ENCODE results near the gene UBE2J2. TPM values are rescaled to one million over a fixed set of nuclear protein-coding genes. Genes with fewer than 3 reads are reported as not detected.

Gene UBE2J2
- total and polyA plus RNA-seq, 2 donors (not counting 3 experiments of a cell fraction or from before 2014, with no cell fraction given): 60.7 to 80.7 TPM

DNA sequence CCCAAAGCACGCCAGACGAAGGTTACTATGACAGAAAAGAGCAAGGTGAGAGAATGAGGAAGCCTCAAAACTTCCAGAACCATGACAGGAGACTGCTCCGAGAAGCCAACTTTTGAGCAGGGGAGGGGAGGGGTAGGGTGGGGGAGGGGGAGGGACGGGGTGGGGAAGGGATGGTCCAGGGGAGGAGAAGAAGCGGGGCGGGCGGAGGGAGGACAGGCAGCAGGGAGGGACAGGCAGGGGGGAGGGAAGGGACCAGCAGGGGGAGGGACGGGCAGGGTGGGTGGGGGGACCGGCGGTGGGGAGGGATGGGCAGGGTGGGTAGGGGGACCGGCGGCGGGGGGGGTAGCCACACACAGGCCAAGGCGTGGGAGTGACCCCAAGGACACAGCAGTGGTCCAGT lies 48.8 kb upstream of the UBE2J2 start:
- BruUV-seq (replicated peaks): no TSS peak
- Histone ChIP-seq H3K9me1 (replicated peaks; ENCODE audit: control insufficient read depth, extremely low read depth, insufficient read depth, low read length) (no peaks in the 10 kb centered on the region), H3K9me3 (replicated peaks; ENCODE audit: control insufficient read depth, insufficient read depth, low read length) (no peaks in the 10 kb centered on the region), H3K4me2 (ENCODE audit: insufficient read depth, low read length) (no peak overlapping the region), H3K4me3 (replicated peaks in 1 of 3; ENCODE audit: insufficient read depth in 1 of 3, low read depth in 1 of 3, low read length in 3 of 3) (no peak overlapping the region), H3K27me3 (ENCODE audit: control insufficient read depth in 2 of 2, insufficient read depth in 2 of 2, low read length in 2 of 2) (no peaks in the 10 kb centered on the region), H3K36me3 (ENCODE audit: control insufficient read depth in 2 of 2, extremely low read depth in 1 of 2, insufficient read depth in 2 of 2, low read length in 2 of 2) (peaks cover 0 to 9% of the 10 kb centered on the region in 2 experiments), H4K20me1 (replicated peaks; ENCODE audit: control insufficient read depth, extremely low read depth, insufficient read depth, low read length) (peaks cover 5% of the 10 kb centered on the region), H3K4me1 (ENCODE audit: control insufficient read depth, extremely low read depth, insufficient read depth, low read length) (peaks cover 13% of the 10 kb centered on the region), H3K27ac (ENCODE audit: insufficient read depth, low read depth, low read length) (no peak overlapping the region), H2AFZ (ENCODE audit: low read depth, low read length) (no peak overlapping the region), H3K9ac (replicated peaks; ENCODE audit: extremely low read depth, insufficient read depth, low read length) (no peak overlapping the region), H3K79me2 (ENCODE audit: control insufficient read depth, insufficient read depth, low read length) (peaks cover 54% of the 10 kb centered on the region)
- POLR2A ChIA-PET: no interaction called here
- dilution Hi-C loops (cut with MboI; ENCODE audit: extremely low pct_ligation_motif_present, low sequenced_read_pairs) (no loop called here), intact Hi-C loops (cut with micrococcal nuclease) (no loop called here)
- DNase-seq (ENCODE audit: low read depth, low spot score) (no peak), FAIRE-seq (no peak)
- CTCF ChIA-PET: no interaction called here
- TF ChIP-seq, protein P1, sequence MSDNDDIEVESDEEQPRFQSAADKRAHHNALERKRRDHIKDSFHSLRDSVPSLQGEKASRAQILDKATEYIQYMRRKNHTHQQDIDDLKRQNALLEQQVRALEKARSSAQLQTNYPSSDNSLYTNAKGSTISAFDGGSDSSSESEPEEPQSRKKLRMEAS (IDR thresholded peaks at IDR 0.05; ENCODE audit: insufficient read depth, insufficient read length): no peak
- no peak for TF ChIP-seq FOS (IDR thresholded peaks at IDR 0.05; ENCODE audit: borderline replicate concordance, insufficient read depth, low read length)
- no peak for TF ChIP-seq GATA2 (IDR thresholded peaks at IDR 0.05; ENCODE audit: insufficient read depth, insufficient read length, low read depth, low read length)
- TF ChIP-seq POLR2AphosphoS5 (IDR thresholded peaks at IDR 0.05; ENCODE audit: insufficient read depth, low read depth, low read length): no peak
- TF ChIP-seq CTCF (IDR thresholded peaks at IDR 0.05; ENCODE audit: extremely low read depth in 1 of 2, insufficient read depth in 1 of 2, low read depth in 1 of 2, low read length in 2 of 2): no peak
- no peak for TF ChIP-seq EZH2 (IDR thresholded peaks at IDR 0.05; ENCODE audit: borderline replicate concordance, low read depth, low read length, severe bottlenecking)
- no peak for TF ChIP-seq MYC (IDR thresholded peaks at IDR 0.05; ENCODE audit: low read depth, low read length)
- no peak for TF ChIP-seq JUN (IDR thresholded peaks at IDR 0.05; ENCODE audit: borderline replicate concordance, insufficient read depth, insufficient read length, low read depth)
- TF ChIP-seq POLR2A (IDR thresholded peaks at IDR 0.05; ENCODE audit: low read depth, low read length): no peak
